ENCODE data around the gene CHST11.

GRCh38 chr12:104460973-104461698, 4.4 kb downstream of the CHST11 start:
- TF ChIP-seq, protein P1, sequence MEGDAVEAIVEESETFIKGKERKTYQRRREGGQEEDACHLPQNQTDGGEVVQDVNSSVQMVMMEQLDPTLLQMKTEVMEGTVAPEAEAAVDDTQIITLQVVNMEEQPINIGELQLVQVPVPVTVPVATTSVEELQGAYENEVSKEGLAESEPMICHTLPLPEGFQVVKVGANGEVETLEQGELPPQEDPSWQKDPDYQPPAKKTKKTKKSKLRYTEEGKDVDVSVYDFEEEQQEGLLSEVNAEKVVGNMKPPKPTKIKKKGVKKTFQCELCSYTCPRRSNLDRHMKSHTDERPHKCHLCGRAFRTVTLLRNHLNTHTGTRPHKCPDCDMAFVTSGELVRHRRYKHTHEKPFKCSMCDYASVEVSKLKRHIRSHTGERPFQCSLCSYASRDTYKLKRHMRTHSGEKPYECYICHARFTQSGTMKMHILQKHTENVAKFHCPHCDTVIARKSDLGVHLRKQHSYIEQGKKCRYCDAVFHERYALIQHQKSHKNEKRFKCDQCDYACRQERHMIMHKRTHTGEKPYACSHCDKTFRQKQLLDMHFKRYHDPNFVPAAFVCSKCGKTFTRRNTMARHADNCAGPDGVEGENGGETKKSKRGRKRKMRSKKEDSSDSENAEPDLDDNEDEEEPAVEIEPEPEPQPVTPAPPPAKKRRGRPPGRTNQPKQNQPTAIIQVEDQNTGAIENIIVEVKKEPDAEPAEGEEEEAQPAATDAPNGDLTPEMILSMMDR (IDR thresholded peaks at IDR 0.05), result no peak
- TF ChIP-seq POLR2A (IDR thresholded peaks at IDR 0.05) (no peak), POLR2AphosphoS5 (IDR thresholded peaks at IDR 0.05) (no peak)

Measured in breast epithelium (tissue), 3 donors.